Activated T-cell treated with anti-CD3 and anti-CD28 coated beads, Interleukin-2, amount 50 U/mL, for 1 hour (primary cell): Measurements from ENCODE around the gene BAG1.

Experiments
- DNase-seq: peaks from one replicate; pipeline ENCODE4 v3.0.0-alpha.2; 2020

The BAG1 gene

DNA sequence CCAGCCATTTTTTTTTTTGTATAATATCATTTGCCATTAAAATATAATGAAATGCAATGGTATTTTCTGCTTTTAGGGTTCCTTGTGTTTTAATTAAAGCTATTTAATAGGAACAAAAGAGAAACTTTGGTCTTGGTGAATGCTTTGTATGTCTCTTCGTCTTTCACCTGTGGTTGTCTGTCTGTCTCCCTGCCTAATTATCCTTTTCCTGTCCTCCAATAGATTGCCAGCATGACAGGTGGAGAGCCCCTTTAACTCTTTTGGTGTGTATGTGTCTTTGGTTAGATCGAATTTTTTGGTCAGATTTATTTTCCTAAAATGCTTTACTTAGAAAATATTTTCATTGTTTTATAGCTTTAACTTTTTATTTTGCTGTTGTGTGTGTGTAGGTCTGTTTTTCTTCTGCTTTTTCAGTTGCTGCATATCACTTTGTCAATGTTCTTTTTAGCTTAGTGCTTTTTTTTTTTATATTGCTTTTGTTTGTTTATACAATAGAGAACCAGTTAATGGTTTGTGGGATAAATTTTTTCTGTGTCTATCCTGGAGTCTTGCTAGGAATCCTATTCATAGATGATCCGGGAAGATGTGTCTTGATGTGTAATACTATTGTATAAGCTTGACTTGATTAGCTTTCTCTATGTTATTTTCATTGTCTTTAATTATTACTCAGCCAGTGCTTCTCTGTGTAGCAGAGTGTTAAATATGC is 8.9 kb upstream of the BAG1 start:
- DNase-seq = no peak

DNA sequence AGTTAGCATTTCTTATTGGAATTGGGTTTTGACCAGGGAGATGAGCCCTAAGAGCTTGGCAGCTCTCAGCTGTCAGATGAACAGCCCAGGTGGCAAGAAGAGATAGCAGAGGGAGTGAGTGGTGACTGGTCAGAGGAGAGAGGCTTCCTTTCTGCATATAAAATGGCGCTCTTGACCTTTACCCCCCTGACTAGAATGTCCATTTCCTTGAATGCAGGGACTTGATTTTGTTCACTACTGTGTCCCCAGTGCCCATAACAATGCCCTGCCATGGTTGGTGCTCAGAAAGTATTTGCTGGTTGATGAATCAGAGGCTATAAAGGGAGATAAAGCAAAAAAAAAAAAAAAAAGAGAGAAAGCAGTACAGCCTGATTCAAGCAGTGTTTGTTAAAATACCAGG is 7.6 kb upstream of the BAG1 start:
- DNase-seq = no peak

DNA sequence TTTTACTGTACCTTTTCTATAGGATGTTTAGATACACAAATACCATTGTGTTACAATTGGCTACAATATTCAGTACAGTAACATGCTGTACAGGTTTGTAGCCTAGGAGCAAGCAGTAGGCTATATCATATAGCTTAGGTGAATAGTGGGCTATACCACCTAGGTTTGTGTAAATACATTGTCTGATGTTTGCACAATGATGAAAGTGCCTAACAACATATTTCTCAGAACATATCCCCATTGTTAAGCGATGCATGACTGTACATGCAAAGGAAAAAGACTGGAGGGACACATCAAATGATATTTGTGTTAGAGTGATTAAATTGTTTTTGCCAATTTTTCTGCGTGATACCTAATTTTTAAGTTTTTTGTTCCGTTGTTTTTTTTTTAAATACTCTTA is 5.6 kb upstream of the BAG1 start:
- DNase-seq = no peak

DNA sequence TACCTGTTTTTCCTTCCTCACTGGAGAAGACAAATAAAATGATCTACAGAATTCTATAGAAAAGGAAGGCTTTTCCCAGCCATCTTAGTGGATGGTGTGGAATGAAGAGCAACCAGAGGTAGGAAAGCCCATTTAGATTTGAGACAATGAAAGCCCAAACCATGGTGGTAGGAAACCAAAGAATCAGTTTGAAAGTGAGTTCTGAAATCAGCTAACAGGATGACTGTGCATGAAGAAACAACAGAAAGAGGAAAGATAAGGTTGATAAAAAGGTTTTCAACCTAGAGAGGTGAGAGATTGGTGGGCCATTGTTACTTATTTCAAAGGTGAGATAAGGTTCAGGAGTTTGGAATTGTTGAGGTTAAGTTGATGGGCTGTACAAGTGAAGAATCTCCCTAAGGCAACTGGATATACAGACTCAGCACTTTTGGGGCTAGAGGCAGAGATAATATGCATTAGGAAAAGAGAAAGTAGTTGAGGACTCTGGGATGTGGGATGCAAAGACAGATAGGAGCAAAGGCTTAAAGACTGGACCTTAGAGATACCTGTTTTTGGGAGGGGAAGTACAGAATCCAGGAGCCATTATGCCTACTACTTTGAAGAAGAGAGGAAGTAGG is 2.8 kb upstream of the BAG1 start:
- no peak for DNase-seq

DNA sequence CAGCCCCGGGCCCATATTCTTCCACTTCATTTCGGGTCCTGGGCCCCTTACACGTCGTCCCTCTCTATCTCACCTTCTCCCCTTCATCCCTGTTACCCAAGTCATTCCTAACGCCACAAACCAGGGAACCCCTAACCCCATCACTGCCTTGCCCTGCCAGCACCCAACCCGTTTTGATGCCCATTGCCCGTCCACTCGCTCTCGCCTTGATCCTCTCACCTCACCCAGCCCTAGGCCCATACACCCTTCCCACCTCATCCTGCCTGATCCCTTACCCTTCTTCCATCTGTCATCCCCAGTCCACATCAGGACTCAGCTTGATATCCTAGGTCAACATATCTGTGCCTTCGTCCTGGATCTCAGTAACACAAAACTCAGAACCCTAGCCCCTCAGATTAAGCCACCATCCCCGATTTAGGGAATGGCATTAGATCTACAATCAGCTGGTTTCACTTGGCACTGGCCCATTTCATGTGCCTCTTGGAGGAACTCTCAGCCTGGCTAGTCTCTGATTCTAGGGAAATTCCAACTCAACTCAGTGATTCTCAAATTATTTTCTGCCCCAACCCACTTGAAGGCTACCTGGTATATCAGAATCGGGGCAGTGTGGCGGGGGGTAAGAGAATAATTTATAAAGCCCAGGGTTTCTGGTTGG is 830 bp upstream of the BAG1 start:
- DNase-seq = no peak

DNA sequence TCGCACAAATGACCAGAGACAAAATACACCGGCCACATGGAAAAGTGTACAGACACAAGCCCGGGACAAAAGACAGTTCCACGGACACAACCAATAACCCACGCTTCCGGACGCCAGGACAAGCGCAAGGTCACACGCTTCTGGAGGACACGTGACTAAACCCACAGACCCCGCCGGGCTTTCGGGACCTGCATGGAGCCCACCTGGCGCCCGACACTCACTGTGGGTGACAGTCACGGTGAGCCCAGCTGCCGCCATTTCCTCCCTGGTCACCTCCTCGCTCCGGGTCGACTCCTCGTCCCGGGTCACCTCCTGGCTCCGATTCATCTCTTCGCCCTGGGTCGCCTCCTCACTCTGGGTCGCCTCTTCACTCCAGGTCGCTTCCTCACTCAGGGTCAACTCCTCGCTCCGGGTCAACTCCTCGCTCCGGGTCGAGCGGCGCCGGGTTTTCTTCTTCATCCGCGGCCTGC is 470 bp downstream of the BAG1 start:
- DNase-seq = peak; percentile 48

DNA sequence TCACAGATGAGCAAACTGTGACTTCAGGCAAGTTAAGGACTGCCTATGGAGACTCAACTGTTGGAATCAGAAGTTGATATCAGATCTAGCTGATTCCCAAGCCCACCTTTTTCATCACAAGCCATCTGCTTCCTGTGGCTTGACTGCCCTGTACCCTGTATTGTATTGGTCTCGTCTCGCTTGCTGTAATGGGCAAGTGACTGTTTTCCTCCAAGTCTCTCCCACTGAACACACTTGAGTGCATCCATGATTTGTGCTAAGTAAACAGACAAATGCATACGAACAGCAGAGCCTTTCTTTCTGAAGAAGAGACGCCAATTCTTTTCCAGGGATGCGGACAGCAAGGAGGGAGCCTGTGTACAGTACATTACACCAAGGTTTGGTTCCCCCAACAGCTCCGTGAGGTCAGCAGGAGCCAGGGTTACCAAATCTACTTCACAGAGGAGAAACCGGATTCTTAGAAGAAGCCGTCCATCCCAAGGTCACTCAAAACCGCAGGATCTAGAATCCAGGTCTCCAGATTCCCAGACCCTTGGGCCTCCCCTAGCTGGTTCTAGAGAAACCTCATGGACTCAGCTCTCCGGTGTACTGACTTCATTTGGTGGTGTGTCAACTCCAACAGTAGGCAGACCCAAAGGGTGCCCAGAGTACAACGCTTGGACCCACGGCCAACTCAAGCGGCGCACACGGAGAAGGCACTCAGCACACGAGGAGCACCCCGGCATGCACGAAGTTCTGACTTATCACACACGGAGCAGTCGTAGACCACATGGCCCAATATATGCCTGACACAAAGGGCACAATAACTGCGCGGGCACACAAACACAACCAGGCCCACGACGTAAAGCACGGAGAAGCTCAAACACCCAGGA is 1.1 kb downstream of the BAG1 start:
- DNase-seq = no peak

DNA sequence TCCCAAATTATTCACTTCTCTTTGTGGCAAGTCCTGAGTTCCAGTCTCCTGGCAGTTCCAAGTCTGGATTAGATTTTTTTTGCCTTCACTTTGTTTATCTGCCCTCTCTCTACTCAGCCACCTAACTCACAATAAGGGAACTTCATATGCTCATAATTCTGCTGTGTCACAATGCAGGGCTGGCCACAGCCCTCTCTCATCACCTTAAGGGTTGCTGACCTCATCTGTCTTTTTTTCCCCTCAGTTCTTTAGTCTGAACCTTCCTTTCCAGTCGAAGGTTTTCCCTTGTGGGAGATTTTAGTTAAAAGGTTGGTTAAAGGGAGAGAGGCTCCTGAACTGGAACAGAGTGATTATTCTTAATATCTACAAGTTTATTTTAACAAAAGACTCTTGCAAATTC is 4.1 kb downstream of the BAG1 start:
- DNase-seq = no peak

DNA sequence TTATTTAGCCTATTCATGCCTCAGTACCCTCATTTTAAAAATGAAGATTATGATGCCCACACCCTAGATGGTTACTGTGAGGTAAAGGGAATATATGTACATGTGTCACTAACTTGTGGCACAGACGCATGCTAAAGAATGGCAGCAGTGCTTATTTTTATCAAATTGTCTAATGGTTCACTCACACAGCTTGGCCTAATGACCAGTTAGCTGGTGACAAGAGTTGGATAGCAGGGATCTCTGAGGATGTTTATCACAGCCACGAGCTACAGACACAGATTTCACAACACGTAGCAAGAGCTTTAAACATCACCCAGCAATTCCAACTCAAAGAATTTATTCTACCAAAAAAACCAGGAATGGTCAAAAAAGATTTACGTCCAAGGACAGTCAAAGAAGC is 7.2 kb downstream of the BAG1 start:
- DNase-seq = no peak

DNA sequence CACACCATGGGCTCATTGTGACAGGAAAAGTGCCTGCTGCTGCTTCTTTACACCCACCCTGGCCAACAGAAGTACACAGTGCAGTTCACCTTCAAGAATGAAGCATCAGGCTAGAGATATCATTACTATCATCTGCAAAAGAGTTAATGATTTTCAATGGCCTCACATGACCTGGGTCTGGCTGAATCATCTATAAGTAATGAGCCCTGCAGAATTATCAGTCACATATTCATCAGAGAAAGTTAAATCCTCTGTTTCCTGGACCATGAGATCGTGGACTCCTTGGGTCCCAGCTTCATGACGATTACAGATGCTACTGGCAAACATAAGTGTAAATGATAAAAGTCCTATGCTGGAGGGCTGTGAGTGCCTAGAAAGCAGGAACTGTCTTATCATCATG is 8.3 kb downstream of the BAG1 start:
- no peak for DNase-seq

DNA sequence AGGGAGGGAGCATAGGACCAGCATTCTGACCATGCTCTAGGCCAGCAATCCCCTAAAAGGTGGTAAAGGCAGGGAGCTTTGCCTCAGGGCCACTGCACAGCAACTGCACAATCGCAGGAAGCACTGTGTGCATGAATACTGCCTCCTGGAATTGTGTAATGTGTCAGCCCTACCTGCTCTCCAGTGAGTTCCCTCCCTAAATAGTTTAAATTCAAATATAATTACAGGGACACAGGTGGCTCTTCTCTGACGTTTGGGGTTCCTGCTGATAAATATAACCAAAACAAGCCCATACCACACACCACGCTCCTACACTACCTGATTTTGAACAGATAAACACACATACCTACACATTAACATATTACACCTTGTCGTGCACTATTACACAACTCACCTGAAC is 9.0 kb downstream of the BAG1 start:
- DNase-seq = no peak

DNA sequence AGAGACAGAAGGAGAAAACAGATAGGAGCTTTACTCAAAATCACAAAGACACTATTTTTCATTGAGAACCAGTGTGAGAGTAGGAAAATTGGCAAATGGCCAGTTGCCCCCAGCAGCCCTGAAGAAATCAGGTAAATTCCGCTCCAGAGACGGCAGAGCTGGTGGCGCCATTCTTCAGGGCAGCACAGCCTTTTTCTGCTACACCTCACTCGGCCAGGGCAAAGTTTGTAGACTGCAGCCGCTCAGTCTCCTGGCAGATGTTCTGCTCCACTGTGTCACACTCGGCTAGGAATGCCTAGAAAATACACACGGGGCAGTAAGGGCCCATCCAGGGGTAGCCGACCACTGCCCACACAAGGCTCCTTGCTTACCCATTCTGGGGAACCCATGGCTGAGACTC is 9.5 kb downstream of the BAG1 start:
- DNase-seq = no peak

DNA sequence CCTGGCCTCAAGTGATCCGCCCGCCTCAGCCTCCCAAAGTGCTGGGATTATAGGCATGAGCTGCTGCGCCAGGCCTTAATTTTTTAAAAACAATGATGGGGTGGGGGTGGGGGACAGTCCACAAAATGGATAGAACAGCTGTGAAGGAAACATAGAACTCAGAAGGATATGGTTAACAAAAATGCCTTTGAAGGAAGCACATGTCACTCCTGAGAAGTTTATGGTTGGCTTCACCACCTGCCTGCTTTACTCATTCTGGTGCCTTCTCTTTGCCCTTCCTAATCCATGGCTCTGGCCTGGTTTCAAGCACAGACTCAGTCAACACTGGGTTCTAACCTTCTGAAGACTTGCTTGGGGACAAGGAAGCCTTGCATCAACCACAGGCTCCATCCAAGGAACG is 10.3 kb downstream of the BAG1 start:
- no peak for DNase-seq

DNA sequence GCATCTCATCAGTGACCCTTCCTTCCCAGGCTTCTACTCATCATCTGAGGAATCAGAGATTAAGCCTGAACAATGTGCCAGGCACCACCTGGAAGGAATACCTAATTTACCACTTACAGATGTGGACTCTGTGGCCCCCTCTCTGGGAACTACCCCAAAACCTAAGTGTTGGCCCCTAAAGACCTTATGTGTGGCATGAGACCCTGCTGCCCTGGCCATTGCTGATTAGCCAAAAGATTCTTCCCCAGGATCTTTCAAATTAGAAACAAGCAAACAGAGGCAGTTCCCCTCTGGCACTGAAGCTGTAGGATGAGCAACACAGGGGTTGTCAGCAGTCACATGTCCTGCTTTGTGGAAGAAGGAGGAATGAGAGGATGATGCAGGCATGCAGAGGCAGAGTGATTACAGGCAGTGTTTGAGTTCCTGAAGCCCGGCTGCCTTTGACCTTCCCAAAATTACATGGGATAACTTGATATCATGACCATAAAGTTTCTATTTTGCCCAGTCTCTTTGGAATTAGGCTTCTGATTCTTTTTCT is 14.0 kb downstream of the BAG1 start:
- no peak for DNase-seq

DNA sequence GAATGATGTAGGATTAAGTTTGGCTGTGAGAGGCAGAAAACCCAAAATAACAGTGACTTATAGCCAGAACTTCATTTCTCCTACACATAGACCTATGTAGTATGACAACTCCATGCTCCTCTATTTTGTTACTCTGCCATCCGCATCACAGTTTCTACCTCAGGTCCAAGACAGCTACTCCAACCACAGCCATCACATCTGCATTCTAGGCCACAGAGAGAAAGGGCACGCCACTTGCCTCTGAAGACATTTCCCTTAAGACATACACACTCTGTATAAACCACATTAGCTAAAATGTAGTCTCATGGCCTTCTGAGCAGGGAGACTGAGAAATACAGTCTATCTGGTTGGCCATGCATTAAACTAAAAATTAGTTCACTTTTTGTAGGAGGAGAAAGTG is 14.5 kb downstream of the BAG1 start:
- DNase-seq = no peak

DNA sequence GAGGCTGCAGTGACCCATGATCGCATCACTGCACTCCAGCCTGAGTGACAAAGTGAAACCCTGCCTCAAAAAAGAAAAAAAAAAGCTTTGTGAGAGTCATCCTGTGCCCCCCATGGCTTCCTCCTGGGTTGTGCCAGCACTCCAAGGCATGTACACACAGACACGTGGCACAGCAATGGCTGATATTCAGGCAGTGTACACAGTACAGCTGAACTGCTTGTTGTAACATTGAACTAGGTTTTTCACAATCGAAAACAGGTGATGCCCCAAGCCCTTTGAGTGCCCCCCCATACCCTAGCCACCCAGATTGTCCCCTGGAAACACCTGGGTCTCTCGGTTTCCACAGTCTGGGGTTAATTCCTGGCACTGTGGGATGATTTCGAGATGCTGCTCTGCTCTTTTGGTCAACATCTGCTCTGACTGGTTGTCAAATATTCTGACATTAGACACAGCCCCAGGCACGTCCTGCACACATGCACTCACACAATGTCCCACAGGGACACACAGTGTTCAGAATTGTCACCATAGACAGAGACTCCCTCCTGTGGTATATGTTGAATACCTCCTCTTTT is 15.3 kb downstream of the BAG1 start:
- DNase-seq = no peak

DNA sequence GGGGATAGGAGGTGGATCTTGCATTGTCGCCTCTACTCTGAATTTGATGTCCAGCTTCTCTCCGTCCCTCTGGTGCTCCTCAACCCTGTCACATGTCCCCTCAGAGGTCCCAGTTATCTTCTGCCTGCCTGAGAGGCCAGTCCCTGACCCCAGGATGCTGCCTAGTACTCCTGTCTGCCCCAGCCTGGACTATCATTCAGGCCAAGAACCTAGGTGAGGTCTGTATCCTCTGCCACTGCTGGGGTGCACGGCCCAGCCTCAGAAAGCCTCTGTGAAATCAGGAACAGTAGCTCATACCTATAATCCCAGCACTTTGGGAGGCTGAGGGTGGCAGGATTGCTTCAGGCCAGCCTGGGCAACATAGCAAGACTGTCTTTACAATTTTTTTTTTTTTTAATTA is 15.9 kb downstream of the BAG1 start:
- no peak for DNase-seq

DNA sequence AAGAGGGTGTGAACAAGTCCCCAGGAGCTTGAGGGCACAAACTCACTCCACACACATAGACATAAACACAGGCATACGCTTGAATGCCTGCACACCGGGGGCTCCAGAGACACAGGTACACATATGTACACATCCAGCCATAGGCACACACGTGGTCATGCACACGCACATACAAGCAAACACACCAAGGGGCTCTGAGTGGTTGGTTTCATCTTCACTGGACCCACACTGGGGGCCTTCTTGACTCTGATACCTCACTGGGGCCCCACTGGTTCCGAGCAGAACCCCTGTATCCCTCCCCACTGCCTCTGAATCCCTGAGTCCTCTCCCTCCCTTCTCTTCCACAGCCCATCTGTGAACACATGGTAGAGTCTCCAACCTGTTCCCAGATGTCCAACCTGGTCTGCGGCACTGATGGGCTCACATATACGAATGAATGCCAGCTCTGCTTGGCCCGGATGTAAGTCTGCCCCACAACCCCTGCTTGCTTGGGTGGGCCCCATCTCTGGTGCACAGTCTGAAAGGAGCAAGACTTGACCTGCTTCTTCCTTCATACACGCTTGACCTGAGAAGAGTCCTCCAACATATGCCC is 18.1 kb downstream of the BAG1 start:
- DNase-seq = no peak

DNA sequence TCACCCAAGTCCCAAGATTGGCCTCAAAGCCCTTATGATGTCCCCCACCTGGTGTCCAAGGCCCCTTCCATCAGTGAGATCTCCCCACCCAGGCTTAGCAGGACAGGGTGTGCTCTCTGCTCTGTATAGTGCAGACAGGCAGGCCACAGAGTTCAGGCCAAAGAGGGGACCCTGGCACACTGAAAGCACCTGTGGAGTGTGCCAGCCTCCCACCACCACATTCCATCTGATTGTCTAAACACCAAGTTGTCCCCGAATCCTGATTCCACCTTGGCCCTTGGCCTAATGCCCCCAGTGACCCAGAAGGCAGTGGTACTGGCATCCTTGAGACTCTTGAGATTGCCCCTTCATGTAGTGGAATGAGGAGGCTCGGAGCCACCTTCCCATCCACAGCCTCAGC is 19.2 kb downstream of the BAG1 start:
- DNase-seq = no peak

DNA sequence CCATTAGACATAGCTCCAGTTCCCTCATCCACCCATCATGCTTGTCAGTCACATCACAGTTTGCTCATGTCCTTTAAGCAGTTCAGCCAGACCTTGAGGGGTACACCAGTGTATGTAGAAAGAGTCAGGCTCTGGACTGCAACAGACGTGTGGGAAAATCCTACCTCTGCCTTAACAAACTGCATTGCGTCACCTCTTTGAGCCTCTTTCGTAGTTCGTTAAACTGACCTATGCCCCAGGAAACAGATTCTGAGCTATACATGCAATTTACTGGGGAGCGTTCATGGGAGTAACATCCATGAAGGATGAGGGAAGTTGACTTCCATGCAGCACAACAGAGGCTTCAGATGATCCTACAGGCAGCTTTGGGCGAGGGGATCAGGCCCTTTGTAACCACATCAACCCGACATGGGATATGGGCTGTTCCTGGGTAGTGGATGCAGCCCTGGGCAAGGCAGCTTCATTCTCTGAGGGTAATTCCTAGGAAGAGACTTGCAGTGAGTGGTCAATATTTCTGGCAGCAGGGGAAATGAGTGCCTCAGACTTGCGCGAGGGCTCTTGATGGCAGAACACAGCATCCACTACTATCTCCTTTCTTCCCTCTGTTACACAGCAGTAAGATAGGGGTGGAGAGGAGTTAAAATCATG is 20.2 kb downstream of the BAG1 start:
- no peak for DNase-seq

DNA sequence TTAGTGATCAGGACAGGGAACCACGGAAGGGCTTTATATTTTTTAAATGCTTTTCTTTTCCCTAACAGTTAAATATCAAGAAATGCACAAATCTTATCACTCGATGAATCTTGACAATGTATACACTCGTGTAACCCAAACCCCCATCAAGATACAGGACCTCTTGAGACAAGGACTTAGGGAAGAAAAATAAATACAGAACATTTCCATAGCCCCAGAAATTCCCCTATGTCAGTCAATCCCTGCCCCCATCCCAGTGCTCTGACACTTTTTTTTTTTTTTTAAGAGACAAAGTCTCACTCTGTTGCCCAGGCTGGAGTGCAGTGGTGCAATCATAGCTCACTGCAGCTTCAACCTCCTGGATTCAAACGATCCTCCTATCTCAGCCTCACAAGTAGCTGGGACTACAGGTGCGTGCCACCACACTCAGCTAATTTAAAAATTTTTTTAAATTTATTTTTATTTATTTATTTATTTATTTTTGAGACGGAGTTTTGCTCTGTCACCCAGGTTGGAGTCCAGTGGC is 21.8 kb downstream of the BAG1 start:
- no peak for DNase-seq

DNA sequence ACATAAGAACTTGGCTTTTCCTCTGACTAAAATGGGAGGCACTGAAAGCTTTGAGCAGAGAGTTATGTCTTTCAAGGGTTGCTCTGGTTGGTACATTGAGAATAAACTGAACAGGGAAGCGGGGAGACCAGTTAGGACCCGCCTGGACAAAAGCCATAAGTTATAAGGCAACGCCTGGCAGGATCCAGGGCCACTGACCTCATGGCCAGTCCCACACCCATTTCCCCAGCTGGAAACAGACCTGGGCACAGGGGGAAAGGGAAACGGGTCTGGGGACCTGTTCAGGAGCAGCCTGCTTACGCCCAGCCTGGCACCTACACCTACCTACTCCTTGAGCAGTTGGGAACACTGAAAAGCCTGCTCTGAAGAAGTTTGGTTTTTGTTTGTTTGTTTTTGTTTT is 23.2 kb downstream of the BAG1 start:
- no peak for DNase-seq
